Osteoblast (primary cell): Measurements from ENCODE around the gene GTPBP10. TPM values are rescaled to one million over a fixed set of nuclear protein-coding genes. Genes with fewer than 3 reads are reported as not detected.

Experiments
- DNase-seq: peaks from one replicate; pipeline ENCODE4 v3.0.0; 2011; ENCODE audit warnings: low spot score, mixed read lengths; ENCODE audit not compliant: insufficient read length; ENCODE audit errors: missing footprints
- H2AFZ ChIP-seq: 2 replicates; pipeline ENCODE4 v1.6.0; 2011; ENCODE audit warnings: mild to moderate bottlenecking, low read length
- H3K27ac ChIP-seq: 2 replicates; pipeline ENCODE4 v1.5.1; 2011; ENCODE audit warnings: mild to moderate bottlenecking, low read depth, low read length, moderate library complexity
- H3K27me3 ChIP-seq: 2 replicates; pipeline ENCODE4 v1.6.0; 2012; ENCODE audit warnings: mild to moderate bottlenecking, control low read depth, inconsistent platforms, low read length, moderate library complexity; ENCODE audit not compliant: insufficient read depth
- H3K36me3 ChIP-seq: 2 replicates; pipeline ENCODE4 v1.5.1; 2011; ENCODE audit warnings: mild to moderate bottlenecking, low read length, control low read depth, moderate library complexity; ENCODE audit not compliant: insufficient read depth
- H3K4me1 ChIP-seq: 2 replicates; pipeline ENCODE4 v1.5.1; 2011; ENCODE audit warnings: mild to moderate bottlenecking, low read length, control low read depth, moderate library complexity; ENCODE audit not compliant: insufficient read depth
- H3K4me2 ChIP-seq: 2 replicates; pipeline ENCODE4 v1.6.0; 2011; ENCODE audit warnings: mild to moderate bottlenecking, low read length; ENCODE audit not compliant: insufficient read depth
- H3K4me3 ChIP-seq: fragments of 200-600 bp; sonication (generic); 3 replicates; pipeline ENCODE4 v1.5.1; 2012; ENCODE audit warnings: mild to moderate bottlenecking, low read length, inconsistent platforms; ENCODE audit not compliant: insufficient read depth
- H3K79me2 ChIP-seq: 2 replicates; pipeline ENCODE4 v1.6.0; 2012; ENCODE audit warnings: mild to moderate bottlenecking, low read length, control low read depth, inconsistent platforms; ENCODE audit not compliant: insufficient read depth
- H3K9me3 ChIP-seq: 2 replicates; pipeline ENCODE4 v1.5.1; 2011; ENCODE audit warnings: low read depth, low read length, control low read depth
- H4K20me1 ChIP-seq: 2 replicates; pipeline ENCODE4 v1.6.0; 2012; ENCODE audit warnings: mild to moderate bottlenecking, low read length, control low read depth; ENCODE audit not compliant: insufficient read depth
- total RNA-seq: library from RNA; depleted of rRNA; stranded (reverse); fragments of >200 nt; gene quantifications from 2 replicates; pipeline ENCODE4 v1.2.3, GENCODE V29; 2012
- TF ChIP-seq, protein P1 (sequence below): IDR thresholded peaks from 2 replicates; pipeline ENCODE4 v1.5.1; 2011; ENCODE audit warnings: mild to moderate bottlenecking, low read depth, low read length, moderate library complexity; ENCODE audit errors: extremely low read depth

GTPBP10 gene
- total RNA-seq, 1 donor = 21.0 TPM

DNA sequence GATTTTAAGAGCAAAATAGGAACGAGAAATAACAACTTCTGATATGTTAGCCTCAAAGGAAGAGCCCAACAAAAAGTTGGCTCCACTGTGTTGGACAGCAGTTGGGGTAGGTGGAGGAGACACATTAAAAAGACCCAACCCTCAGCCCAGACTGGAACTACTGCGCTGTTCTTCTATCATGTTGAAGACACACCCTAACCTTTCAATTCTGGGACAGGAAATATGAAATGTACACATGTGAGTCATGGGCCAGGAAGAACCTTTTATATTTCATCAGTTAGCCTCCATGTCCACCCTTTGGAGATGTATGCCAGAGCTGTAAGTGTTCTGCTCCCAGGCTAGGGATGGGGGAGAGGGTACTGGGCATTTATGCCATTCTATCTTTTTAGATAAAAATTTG lies 78.9 kb downstream of the GTPBP10 start:
- TF ChIP-seq, protein P1, sequence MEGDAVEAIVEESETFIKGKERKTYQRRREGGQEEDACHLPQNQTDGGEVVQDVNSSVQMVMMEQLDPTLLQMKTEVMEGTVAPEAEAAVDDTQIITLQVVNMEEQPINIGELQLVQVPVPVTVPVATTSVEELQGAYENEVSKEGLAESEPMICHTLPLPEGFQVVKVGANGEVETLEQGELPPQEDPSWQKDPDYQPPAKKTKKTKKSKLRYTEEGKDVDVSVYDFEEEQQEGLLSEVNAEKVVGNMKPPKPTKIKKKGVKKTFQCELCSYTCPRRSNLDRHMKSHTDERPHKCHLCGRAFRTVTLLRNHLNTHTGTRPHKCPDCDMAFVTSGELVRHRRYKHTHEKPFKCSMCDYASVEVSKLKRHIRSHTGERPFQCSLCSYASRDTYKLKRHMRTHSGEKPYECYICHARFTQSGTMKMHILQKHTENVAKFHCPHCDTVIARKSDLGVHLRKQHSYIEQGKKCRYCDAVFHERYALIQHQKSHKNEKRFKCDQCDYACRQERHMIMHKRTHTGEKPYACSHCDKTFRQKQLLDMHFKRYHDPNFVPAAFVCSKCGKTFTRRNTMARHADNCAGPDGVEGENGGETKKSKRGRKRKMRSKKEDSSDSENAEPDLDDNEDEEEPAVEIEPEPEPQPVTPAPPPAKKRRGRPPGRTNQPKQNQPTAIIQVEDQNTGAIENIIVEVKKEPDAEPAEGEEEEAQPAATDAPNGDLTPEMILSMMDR = no peak
- Histone ChIP-seq H2AFZ (no peak overlapping the region), H3K79me2 (no peaks in the 10 kb centered on the region), H3K27me3 (no peaks in the 10 kb centered on the region), H3K4me2 (no peak overlapping the region), H3K36me3 (no peaks in the 10 kb centered on the region), H3K4me3 (no peak overlapping the region), H3K4me1 (no peaks in the 10 kb centered on the region), H3K27ac (no peak overlapping the region), H3K9me3 (no peaks in the 10 kb centered on the region), H4K20me1 (no peaks in the 10 kb centered on the region)
- no peak for DNase-seq

DNA sequence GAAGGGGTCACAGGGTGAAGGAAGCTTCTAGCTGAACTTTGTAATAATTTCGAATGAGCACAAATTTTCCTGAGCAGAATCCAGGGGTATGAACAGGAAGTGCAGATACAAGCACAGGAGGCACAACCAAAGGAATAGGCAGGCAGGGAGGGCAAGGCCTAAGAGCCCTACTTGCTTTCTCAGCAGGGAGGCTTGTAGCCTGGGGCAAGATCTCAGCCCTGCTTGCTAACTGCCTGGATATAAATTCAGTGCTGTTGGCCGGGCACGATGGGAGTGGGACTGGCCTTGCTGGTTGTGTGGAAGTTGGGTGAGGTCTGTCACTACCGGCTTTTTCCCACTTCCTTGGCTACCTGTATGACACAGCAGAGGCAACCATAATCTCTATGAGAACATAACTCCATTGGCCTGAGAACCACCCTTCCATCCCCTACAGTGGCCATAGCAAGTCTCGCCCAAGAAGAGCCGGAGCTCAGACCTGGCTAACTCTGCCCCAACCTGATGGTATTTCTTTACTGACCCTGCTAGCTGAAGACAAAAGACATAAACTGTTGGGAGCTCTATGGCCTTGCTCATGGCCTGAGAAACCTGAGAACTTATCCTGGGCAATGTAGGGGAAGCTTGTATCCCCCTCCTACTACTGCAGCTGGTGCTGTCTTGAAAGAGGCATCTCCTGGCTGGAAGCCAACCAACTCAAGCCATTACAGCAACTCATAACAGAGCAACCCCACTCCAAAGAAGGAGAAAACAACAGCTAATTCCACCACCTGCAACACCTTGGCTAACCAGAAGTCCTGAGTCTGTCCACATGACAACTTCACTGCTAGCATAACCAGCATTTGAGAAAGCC lies 84.3 kb downstream of the GTPBP10 start:
- no peak overlapping the region for H3K4me2 ChIP-seq
- peaks cover 2% of the 10 kb centered on the region for H3K9me3 ChIP-seq
- H3K4me3 ChIP-seq = no peak overlapping the region
- TF ChIP-seq, protein P1 = no peak
- no peaks in the 10 kb centered on the region for H3K4me1 ChIP-seq
- no peaks in the 10 kb centered on the region for H3K79me2 ChIP-seq
- no peaks in the 10 kb centered on the region for H4K20me1 ChIP-seq
- no peak for DNase-seq
- H3K27ac ChIP-seq = no peak overlapping the region
- no peaks in the 10 kb centered on the region for H3K36me3 ChIP-seq
- no peaks in the 10 kb centered on the region for H3K27me3 ChIP-seq
- no peak overlapping the region for H2AFZ ChIP-seq

- Histone ChIP-seq H2AFZ (no peak overlapping the region), H4K20me1 (no peaks in the 10 kb centered on the region)
These were observed 86.2 kb downstream of the GTPBP10 start for GRCh38 chr7:90432752-90433151.

GRCh38 chr7:90433221-90433620 lies 86.7 kb downstream of the GTPBP10 start:
- no peaks in the 10 kb centered on the region for H3K4me1 ChIP-seq
- TF ChIP-seq, protein P1 = no peak
- peaks cover 2% of the 10 kb centered on the region for H3K9me3 ChIP-seq
- H3K4me3 ChIP-seq = no peak overlapping the region
- H3K27ac ChIP-seq = no peak overlapping the region
- no peaks in the 10 kb centered on the region for H3K36me3 ChIP-seq
- H3K4me2 ChIP-seq = no peak overlapping the region
- DNase-seq = no peak
- no peaks in the 10 kb centered on the region for H3K79me2 ChIP-seq
- no peaks in the 10 kb centered on the region for H4K20me1 ChIP-seq
- H3K27me3 ChIP-seq = no peaks in the 10 kb centered on the region
- no peak overlapping the region for H2AFZ ChIP-seq

More at GRCh38 chr7:90432752-90433151, 86.2 kb downstream of the GTPBP10 start:
- H3K4me3 ChIP-seq = no peak overlapping the region
- no peak overlapping the region for H3K27ac ChIP-seq
- H3K36me3 ChIP-seq = no peaks in the 10 kb centered on the region
- DNase-seq = no peak
- no peaks in the 10 kb centered on the region for H3K27me3 ChIP-seq
- H3K4me2 ChIP-seq = no peak overlapping the region
- TF ChIP-seq, protein P1 = no peak
- H3K79me2 ChIP-seq = no peaks in the 10 kb centered on the region
- H3K4me1 ChIP-seq = no peaks in the 10 kb centered on the region
- peaks cover 2% of the 10 kb centered on the region for H3K9me3 ChIP-seq
